A673 (cell line): ENCODE data around the gene PALLD. TPM values are rescaled to one million over a fixed set of nuclear protein-coding genes. Genes with fewer than 3 reads are reported as not detected.

ENCODE experiments used
- BruUV-seq: library from RNA; stranded (reverse); fragments of 400-500 nt; replicated peaks from 2 replicates; lab custom pipeline; 2021; lab: Mats Ljungman, UMichigan
- CTCF ChIA-PET: fragments of 300-600 bp; sonication (Branson Sonifier 250); formaldehyde crosslinking; loops from one replicate; lab custom pipeline; 2022; ENCODE audit warnings: antibody characterized with exemption; lab: Charles Lee
- POLR2A ChIA-PET: fragments of 300-600 bp; sonication (Branson Sonifier 250); formaldehyde crosslinking; loops from one replicate; lab custom pipeline; 2022; ENCODE audit warnings: antibody characterized with exemption; ENCODE audit not compliant: low non-redundant PET; lab: Charles Lee
- DNase-seq: peaks from one replicate; pipeline ENCODE4 v3.0.0-alpha.2; 2015; ENCODE audit warnings: low spot score
- H3K27ac ChIP-seq: fragments of 200-600 bp; sonication (generic); 2 replicates; pipeline ENCODE4 v1.5.1; 2016; ENCODE audit warnings: mixed run types, low read depth, mild to moderate bottlenecking, mixed read lengths, antibody characterized with exemption, low read length; ENCODE audit not compliant: poor library complexity, severe bottlenecking
- H3K27me3 ChIP-seq: fragments of 200-600 bp; sonication (generic); replicated peaks from 2 replicates; pipeline ENCODE4 v1.6.1; 2017; ENCODE audit warnings: mixed run types, low read depth, mild to moderate bottlenecking, mixed read lengths, antibody characterized with exemption, low read length; ENCODE audit not compliant: insufficient read depth, poor library complexity
- H3K36me3 ChIP-seq: fragments of 200-600 bp; sonication (generic); 2 replicates; pipeline ENCODE4 v1.6.1; 2016; ENCODE audit warnings: mixed run types, mild to moderate bottlenecking, mixed read lengths, antibody characterized with exemption, low read length; ENCODE audit not compliant: insufficient read depth, poor library complexity, severe bottlenecking
- H3K4me1 ChIP-seq: fragments of 200-600 bp; sonication (generic); 2 replicates; pipeline ENCODE4 v1.6.1; 2017; ENCODE audit warnings: mixed run types, mild to moderate bottlenecking, mixed read lengths, antibody characterized with exemption, low read length; ENCODE audit not compliant: insufficient read depth, poor library complexity, severe bottlenecking
- H3K4me3 ChIP-seq: fragments of 200-600 bp; sonication (generic); 2 replicates; pipeline ENCODE4 v1.5.1; 2016; ENCODE audit warnings: low read depth, mixed run types, mild to moderate bottlenecking, mixed read lengths, low read length; ENCODE audit not compliant: poor library complexity, severe bottlenecking
- H3K9me3 ChIP-seq: fragments of 200-600 bp; sonication (generic); 2 replicates; pipeline ENCODE4 v1.6.1; 2016; ENCODE audit warnings: mixed run types, low read depth, mild to moderate bottlenecking, mixed read lengths, antibody characterized with exemption, low read length; ENCODE audit not compliant: poor library complexity, severe bottlenecking
- CTCF ChIP-seq: fragments of 300-800, 200-600 bp; sonication (generic); conservative IDR thresholded peaks from 2 replicates; pipeline ENCODE4 v1.5.1; 2017; ENCODE audit warnings: low read depth, mild to moderate bottlenecking, antibody characterized with exemption, low read length, moderate library complexity, mixed read lengths
- EZH2 ChIP-seq: fragments of 200-600 bp; sonication (generic); IDR thresholded peaks from 2 replicates; pipeline ENCODE4 v1.6.1; 2017; ENCODE audit warnings: borderline replicate concordance, low read depth, mild to moderate bottlenecking, mixed read lengths, antibody characterized with exemption, low read length; ENCODE audit not compliant: poor library complexity, severe bottlenecking
- intact Hi-C: fragments of 100-400 bp; cut with micrococcal nuclease; formaldehyde crosslinking; loops from one replicate; pipeline ENCODE4 v1.10.0; 2022; ENCODE audit not compliant: unreplicated experiment
- total RNA-seq: library from RNA; stranded (reverse); gene quantifications from 2 replicates; pipeline ENCODE4 v1.2.3, GENCODE V29; 2021

PALLD gene
- total RNA-seq, 1 experiment from 2014 or later, result 44.1 TPM

GRCh38 chr4:168562041-168562571 is 65.3 kb downstream of the PALLD start:
- Histone ChIP-seq H3K27ac (no peak overlapping the region), H3K36me3 (no peaks in the 10 kb centered on the region), H3K9me3 (no peaks in the 10 kb centered on the region), H3K27me3 (no peaks in the 10 kb centered on the region), H3K4me3 (no peak overlapping the region), H3K4me1 (peaks cover 39% of the 10 kb centered on the region)
- no peak for TF ChIP-seq CTCF
- no peak for TF ChIP-seq EZH2
- ChIA-PET CTCF (no interaction called here), POLR2A (no interaction called here)
- DNase-seq, result peak; percentile 52
- BruUV-seq, result no TSS peak
- intact Hi-C loops, result no loop called here

- POLR2A ChIA-PET, result no interaction called here
- Histone ChIP-seq H3K27ac (no peak overlapping the region), H3K36me3 (no peaks in the 10 kb centered on the region), H3K4me1 (peaks cover 35% of the 10 kb centered on the region), H3K4me3 (no peak overlapping the region), H3K9me3 (no peaks in the 10 kb centered on the region), H3K27me3 (no peaks in the 10 kb centered on the region)
- CTCF ChIA-PET, result no interaction called here
- intact Hi-C loops, result no loop called here
- BruUV-seq, result no TSS peak
- DNase-seq, result no peak
- TF ChIP-seq CTCF (no peak), EZH2 (no peak)
These were observed 67.2 kb downstream of the PALLD start for GRCh38 chr4:168564023-168564422.

- Histone ChIP-seq H3K27ac (no peak overlapping the region), H3K9me3 (no peaks in the 10 kb centered on the region), H3K4me1 (peaks cover 35% of the 10 kb centered on the region), H3K4me3 (no peak overlapping the region), H3K27me3 (no peaks in the 10 kb centered on the region), H3K36me3 (no peaks in the 10 kb centered on the region)
- intact Hi-C loops, result no loop called here
- no TSS peak for BruUV-seq
- POLR2A ChIA-PET, result no interaction called here
- CTCF ChIA-PET, result no interaction called here
- TF ChIP-seq EZH2, result no peak
- no peak for TF ChIP-seq CTCF
- DNase-seq, result no peak
These were observed 68.3 kb downstream of the PALLD start for GRCh38 chr4:168565130-168565529.
